Measurements from ENCODE around the gene MRS2.
"Not testable (repeated sequence)": the region's sequence is repeated elsewhere in the genome, so short reads cannot be mapped to it uniquely, and the experiment has no call there.

MRS2 gene, protein sequence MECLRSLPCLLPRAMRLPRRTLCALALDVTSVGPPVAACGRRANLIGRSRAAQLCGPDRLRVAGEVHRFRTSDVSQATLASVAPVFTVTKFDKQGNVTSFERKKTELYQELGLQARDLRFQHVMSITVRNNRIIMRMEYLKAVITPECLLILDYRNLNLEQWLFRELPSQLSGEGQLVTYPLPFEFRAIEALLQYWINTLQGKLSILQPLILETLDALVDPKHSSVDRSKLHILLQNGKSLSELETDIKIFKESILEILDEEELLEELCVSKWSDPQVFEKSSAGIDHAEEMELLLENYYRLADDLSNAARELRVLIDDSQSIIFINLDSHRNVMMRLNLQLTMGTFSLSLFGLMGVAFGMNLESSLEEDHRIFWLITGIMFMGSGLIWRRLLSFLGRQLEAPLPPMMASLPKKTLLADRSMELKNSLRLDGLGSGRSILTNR

DNA sequence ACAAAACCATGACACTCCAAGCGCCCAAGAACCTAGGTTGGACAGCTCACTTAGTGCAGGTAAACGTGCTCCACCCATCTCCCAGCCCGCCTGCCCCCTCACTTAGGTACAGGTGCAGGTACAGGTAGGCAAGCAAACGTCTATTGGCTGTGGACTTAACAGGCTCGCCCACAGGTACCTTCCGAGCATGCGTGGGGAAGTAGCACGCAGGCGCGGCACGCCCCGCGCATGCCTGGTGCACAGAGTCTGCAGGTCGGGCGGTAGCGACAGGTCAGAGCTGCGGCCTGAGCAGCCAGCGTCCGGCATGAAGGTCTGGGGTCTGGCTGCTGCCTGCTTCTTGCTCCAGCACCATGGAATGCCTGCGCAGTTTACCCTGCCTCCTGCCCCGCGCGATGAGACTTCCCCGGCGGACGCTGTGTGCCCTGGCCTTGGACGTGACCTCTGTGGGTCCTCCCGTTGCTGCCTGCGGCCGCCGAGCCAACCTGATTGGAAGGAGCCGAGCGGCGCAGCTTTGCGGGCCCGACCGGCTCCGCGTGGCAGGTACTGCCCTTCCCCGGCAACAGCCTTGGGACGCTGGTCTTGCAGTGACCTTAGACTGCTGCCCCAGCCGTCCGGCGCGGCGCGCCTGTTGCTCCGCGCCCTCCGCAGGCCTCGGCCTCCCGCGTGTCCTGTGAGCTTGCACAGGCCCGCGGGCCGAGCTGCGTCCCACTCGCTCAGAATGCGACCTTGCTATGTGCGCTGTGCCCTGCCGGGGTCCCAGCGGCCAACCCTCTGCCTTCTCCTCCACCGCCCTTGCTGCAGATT is at the start of gene MRS2:
TSS of gene MRS2 (plus strand) at position 240 of the 804 bp plus-strand sequence. CDS start at position 351, 111 bp downstream.
- peak; percentile 80 for DNase-seq

DNA sequence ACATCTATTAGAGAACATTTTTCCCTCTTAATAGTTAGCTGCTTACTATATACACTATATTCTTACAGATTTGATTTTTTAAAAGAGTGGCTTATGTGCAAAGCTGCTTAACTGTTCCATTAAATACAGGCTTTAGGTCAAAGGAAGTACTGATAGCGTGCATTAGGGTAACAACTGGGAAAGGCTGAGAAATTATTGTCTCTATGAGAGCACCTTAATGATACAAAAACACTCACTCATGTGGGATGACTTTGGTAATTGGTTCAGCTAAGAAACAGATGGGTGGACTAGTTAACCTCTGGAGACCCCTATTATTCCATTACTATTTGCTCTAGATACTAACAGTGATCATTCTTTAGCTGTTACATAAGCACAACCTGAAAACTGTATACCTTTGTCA is 48.9 kb upstream of the MRS2 start:
- DNase-seq: no peak

DNA sequence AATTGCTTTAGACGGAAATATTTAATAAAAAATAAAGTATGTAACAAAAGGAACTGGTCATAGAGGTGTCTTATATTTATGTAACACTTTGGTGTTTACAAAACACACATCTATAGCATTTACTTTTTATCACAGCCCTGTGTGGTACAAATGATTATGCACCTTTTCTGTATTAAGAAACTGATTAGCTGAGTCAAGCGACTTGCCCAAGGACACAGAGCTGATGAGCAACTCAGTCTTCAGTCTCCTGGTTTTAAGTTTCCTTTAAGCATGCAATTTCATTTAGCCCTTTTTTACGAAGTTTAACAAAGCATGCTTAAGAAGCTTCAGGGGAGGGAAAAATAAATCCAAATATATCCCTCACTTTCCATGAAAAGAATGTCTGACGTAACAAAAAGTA is 47.3 kb upstream of the MRS2 start:
- no peak for DNase-seq

DNA sequence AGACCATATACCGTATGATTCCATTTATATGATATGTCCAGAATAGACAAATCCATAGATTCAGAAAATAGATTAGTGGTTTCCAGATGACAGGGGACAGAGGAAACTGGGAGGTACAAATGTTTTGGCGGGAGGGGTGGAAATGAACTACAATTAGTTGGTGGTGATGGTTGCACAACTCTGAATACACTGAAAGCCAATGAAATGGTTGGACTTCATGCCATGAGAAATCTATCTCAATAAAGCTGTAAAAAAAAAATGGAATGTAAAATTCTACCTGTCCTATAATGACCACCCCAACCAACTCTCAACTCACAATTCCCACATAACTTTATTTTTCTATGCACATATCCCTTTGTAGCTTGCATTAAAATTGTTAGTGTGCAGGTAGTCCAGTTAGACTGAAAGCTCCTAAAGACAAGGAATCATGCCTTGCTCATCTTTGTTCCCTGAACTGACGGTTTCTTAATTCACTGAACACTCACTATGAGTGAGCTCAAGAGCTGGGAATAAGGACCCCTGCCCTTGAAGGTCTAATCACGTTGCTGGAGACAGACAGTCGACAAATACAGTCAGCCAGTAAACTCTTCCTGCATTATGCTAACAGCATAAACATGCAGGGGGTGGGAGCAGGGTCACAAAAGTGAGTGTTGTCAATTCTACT is 46.3 kb upstream of the MRS2 start:
- no peak for DNase-seq

DNA sequence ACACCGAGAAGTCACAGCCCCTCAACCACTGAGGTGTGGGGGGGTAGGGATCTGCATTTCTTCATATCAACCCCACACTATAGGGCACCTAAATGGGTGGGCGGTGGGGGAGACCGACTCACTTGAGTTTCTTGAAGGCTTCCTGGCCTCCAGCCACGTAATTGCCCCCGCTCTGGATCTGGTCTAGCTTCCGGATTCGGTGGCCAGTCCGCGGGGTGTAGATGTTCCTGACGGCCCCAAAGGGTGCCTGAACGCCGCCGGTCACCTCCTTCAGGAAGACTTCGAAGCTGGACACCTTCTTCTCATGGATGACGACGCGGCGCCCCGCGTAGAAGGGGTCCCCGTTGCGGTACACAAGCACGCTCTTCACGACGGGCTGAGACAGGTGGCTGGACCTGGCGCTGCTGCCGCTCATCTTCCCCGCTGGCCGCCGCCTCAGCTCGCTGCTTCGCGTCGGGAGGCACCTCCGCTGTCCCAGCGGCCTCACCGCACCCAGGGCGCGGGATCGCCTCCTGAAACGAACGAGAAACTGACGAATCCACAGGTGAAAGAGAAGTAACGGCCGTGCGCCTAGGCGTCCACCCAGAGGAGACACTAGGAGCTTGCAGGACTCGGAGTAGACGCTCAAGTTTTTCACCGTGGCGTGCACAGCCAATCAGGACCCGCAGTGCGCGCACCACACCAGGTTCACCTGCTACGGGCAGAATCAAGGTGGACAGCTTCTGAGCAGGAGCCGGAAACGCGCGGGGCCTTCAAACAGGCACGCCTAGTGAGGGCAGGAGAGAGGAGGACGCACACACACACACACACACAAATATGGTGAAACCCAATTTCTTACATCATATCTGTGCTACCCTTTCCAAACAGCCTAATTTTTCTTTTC is 45.2 kb upstream of the MRS2 start, which contains the start of gene DCDC2:
TSS of gene DCDC2 (minus strand) at position 724 of the 883 bp plus-strand sequence. CDS start at position 415, 309 bp downstream.
- peak; percentile 48 for DNase-seq

DNA sequence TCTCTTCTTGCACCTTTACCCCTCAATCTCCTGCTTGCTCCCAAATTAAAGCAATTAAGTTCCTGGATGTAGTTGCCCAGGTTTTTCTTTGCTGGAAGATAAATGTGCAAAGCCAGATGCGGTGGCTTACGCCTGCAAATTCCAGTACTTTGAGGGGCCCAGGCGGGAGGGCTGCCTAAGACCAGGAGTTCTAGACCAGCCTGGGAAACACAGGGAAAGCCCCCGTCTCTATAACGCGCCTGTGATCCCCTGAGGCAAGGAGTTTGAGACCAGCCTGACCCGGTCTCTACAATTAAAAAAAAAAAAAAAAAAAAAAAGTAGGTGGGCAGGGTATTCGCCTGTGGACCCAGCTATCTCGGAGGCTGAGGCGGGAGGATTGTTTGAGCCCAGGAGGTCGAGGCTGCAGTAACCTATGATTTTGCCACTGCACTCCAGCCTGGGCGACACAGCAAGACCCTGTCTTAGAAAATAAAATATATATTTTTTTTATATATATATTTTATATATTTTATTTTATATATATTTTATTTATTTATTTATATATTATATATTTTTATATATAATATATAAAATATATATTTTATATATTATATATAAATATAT is 44.4 kb upstream of the MRS2 start:
- no peak for DNase-seq

DNA sequence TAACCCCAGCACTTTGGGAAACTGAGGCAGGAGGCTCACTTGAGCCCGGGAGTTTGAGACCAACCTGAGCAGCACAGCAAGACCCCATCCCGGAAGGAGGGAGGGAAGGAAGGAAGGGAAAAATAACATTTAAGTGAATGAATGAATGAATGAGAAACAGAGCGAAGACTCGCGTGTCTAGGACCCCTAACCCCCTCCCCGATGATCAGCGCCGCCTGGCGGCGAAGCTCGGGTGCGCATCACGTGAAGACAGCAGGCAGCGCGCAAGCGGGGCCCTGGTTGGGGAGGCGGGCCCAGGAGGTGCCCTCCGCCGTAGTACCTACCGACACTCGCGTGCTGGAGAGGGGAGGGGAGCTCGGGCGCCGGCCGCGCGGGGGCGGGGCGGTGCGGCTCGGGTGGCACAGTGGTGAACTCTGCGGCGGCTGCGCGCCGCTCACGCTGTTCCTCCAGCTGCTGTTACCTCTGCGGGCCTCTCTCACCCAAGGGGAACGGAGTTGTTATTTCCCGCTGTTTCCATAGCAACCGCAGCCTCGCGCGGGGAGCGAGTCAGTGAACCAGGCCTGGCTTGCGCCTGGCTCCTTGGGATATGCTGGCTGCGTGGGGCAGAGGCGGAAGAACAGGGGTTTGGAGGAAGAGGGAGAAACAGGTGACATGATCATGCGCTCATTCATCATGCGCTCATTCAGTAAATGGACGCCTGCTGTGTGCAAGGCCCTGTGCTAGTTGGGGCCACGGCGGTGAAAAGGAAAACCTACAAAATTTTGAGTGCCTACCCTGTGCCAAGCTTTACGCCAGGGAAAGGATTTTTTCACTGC is 42.9 kb upstream of the MRS2 start:
- peak; percentile 84 for DNase-seq

DNA sequence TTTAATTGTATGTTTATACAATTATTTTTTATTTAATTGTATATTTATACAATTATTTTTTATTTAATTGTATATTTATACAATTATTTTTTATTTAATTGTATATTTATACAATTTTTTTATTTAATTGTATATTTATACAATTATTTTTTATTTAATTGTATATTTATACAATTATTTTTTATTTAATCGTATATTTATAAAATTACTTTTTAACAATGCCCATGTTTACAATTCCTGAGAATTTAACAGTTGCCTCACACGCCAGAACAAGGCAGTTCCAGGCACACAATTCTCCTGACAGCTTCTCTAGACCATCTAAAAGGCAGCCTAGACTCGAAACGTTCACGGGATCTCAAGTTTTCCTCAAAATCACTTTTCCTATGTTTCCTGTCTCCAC is 40.4 kb upstream of the MRS2 start:
- not testable (repeated sequence) for DNase-seq

DNA sequence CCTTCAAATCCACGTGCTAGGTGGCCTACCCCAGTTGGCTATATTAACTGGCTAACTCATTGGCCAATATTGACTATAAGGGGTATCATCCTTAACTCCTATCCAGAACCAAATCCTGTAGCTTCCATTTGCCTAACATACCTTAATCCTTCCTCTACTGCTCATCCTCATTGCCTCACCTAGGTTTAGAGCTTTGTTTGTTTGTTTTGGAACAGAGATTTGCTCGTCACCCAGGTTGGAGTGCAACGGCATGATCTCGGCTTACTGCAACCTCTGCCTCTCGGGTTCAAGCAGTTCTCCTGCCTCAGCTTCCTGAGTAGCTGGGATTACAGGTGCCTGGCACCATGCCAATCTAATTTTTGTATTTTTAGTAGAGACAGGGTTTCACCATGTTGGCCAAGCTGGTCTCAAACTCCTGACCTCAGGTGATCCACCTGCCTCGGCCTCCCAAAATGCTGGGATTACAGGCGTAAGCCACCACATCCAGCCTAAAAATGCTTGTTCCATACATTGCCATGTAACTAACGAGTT is 37.6 kb upstream of the MRS2 start:
- DNase-seq: not testable (repeated sequence)

DNA sequence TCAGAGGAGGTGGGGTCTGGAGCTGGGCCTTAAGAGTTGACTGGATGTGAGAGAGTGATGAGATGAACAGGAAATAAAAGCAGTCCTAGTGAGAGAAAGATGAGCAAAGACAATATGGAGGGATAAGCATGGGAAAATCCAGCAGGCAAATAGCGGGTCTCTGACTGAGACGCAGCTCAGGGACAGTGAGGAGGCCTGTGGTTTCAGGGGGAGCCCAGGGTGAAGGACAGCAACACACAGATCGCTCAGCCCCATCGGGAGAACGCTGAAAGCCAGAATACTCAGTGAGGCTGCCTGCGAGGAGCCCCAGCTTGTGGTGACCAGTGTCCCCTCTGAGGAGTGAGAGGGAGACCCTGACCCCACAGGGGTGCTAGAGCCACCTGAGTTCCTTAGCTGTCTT is 28.1 kb upstream of the MRS2 start:
- DNase-seq: no peak

DNA sequence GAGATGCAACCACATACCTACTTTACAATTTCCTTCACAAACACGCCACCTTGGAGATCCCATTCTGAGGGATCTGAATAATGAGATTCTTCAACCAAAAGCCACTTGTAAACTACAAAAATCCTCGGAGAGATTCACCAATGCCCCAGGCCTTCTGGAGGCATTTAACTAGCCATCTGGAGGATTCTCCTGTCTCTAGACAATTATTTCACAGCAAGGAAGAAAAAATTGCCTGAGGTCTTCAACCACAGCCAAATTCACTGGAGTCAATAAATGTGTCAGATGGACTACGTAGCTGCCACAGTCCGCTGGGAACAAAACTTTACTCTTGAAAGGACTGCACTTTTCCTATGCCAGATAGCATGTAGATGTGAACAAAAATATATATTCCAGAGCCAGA is 25.9 kb upstream of the MRS2 start:
- DNase-seq: no peak

DNA sequence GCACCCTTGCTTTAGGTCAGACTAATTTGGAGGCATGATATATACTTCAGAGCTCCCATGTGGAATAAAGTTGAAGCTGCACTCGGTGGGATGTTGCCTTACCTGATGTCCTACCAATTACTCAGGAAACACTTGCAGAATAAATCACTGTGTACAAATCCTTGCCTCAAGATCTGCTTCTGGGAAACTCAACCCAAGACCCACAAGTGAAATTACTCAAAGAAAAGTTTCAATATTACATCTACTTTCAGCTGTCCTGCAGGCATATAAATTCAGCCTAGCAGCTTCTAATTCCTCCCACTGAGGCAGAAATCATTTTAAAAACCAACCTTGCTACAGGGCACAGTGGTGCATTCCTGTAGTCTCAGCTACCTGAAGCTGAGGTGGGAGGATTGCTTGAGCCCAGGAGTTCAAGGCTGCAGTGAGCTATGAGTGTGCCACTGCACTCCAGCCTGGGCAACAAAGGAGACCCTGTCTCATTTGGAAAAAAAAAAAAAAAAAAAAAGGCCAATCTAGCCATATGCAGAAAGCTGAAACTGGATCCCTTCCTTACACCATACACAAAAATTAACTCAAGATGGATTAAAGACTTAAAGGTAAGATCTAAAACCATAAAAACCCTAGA is 24.2 kb upstream of the MRS2 start:
- no peak for DNase-seq

DNA sequence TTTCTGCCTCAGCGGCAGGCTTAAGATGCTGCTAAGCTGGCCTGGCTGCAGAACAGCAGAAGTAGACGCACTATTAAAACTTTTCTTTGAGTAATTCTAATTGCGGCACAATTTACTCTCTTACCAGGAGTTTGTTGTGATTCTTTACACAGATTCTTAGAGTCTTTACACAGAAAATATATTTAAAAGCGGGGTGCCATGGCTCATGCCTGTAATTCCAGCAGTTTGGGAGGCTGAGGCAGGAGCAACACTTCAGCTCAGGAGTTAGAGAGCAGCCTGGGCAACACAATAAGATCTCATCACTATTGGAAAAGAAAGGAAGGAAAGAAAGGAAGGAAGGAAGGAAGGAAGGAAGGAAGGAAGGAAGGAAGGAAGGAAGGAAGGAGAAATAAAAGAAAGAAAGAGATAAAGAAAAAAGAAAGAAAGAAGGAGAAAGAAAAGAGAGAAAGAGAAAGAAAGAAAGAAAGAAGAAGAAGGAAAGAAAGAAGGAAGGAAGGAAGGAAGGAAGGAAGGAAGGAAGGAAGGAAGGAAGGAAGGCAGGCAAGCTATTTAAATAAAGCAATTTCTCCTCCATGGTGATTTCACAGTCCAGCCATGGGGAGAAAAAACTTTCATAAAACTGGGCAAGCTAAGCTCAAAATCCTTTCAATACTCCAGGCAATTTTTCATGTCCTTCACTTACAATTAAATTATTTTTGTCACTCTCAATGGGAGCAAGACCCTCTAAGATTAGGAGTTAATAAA is 21.1 kb upstream of the MRS2 start:
- no peak for DNase-seq

DNA sequence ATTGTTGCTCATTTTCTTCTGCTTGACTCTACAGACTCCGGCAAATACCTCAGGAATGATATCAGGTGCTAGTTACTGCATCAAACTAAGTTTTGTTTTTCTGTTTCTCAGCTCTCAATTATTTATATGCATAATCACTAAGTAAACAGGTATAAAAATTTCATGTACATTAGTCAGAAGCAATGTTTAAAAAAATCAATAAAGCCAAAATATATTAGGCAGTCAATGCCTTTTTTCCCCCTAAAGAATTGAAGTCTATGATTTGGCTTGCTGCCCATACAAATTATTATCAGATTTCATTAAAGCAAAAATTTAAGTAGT is 20.6 kb upstream of the MRS2 start:
- DNase-seq: no peak

DNA sequence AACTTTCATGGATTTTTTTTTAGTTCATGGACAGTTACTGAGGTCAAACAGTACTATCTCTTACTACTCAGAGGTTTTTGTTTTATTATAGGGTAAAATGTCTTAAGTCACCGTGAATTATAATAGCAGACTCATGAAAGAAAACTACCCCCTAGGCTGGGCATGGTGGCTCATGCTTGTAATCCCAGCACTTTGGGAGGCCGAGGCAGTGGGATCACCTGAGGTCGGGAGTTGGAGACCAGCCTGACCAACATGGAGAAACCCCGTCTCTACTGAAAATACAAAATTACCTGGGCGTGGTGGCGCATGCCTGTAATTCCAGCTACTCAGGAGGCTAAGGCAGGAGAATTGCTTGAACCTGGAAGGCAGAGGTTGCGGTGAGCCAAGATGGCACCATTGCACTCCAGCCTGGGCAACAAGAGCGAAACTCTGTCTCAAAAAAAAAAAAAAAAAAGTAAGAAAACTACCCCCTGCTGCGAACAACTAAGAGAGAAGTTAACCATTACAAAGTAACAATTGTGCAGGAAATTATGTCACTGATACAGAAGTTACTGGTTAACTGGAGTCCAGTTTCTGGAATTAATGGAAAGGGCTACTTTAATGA is 19.7 kb upstream of the MRS2 start:
- DNase-seq: not testable (repeated sequence)

DNA sequence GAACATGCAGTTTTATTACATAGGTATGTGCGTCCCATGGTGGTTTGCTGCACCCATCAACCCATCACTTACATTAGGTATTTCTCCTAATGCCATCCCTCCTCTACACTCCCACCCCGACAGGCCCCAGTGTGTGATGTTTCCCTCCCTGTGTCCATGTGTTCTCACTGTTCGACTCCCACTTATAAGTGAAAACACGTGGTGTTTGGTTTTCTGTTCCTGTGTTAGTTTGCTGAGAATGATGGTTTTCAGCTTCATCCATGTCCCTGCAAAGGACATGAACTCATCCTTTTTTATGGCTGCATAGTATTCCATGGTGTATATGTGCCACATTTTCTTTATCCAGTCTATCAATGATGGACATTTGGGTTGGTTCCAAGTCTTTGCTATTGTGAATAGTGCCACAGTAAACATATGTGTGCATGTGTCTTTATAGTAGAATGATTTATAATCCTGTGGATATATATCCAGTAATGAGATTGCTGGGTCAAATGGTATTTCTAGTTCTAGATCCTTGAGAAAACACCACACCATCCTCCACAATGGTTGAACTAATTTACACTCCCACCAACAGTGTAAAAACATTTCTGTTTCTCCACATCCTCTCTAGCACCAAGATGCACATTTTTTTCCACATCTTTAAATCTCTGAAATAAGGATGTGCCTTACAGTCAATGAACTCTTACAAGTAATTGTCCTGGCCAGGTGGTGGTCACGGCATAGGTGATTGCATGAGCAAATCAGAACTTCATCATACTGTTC is 18.2 kb upstream of the MRS2 start:
- DNase-seq: not testable (repeated sequence)

DNA sequence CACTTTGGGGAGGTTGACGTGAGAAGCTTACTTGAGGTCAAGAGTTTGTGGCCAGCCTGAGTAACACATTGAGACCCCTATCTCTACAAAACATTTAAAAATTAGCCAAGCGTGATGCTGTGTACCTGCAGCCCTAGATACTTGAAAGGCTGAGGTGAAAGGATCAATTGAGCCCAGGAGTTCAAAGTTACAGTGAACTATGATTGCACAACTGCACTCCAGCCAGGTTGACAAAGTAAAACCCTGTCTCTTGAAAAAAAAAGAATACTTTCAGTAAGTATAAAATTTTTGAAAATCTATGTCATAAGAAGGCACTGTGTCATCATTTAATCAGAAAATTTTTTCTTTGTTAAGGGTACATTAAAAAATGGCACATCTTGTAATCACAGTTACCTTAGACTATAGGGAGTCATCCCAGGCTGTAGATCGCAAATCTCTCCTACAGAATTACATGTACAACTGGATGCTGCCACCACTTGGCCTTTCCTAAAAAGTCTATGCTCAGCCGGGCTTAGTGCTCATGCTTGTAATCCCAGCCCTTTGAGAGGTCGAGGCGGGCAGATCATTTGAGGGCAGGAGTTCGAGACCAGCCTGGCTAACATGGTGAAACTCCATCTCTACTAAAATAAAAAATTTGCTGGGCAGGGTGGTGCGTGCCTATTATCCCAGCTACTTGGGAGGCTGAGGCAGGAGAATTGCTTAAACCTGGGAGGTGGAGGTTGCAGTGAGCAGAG is 17.0 kb upstream of the MRS2 start:
- DNase-seq: no peak

DNA sequence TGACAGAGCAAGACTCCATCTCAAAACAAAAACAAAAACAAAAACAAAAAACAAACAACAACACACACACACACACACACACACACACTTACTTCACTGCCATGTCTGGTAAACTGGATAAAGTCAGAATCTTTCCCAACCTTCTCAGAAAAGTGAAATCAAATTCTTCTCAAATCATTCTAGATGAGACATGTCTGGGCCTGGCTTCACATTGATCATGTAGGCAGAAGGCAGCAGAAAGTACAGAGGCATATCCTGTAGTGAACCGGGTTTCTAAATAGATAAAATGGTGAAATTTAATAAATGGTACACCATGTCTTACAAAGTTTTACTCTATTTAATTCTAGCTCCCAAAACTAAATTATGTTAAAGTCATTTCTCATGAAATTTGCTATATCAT is 14.9 kb upstream of the MRS2 start:
- no peak for DNase-seq
